HepG2 (cell line): ENCODE results near the gene KIF26B. TPM values are rescaled to one million over a fixed set of nuclear protein-coding genes. Genes with fewer than 3 reads are reported as not detected.

Source experiments
- ATAC-seq: fragments of 200-7000 bp; cut with Tn5 transposase; 3 replicates; pipeline ENCODE4 v1.9.1; 2020; ENCODE audit warnings: mild to moderate bottlenecking, moderate library complexity
- BruUV-seq: library from RNA; stranded (reverse); fragments of 400-500 nt; replicated peaks from 2 replicates; lab custom pipeline; 2021; lab: Mats Ljungman, UMichigan
- CTCF ChIA-PET: fragments of 300-600 bp; formaldehyde crosslinking; extraction: SDS; loops from one replicate; lab custom pipeline; 2021; ENCODE audit warnings: low total read pairs, inconsistent platforms, low intra/inter-chr PET ratio; lab: Yijun Ruan, JAX
- POLR2A ChIA-PET: fragments of 350-600 bp; sonication (Branson Sonifier 250); formaldehyde crosslinking; loops from one replicate; lab custom pipeline; 2020; ENCODE audit warnings: antibody characterized with exemption, inconsistent platforms; lab: Yijun Ruan, JAX
- DNase-seq: peaks from one replicate; pipeline ENCODE4 v3.0.0-alpha.2; 2015; ENCODE audit warnings: low spot score
- FAIRE-seq: peaks from 3 replicates; lab custom pipeline; 2011; peaks lifted over from hg19 to GRCh38; lab: Jason Lieb, UNC
- H2AFZ ChIP-seq: one replicate; pipeline ENCODE4 v1.6.1; 2011; ENCODE audit warnings: low read length, inconsistent platforms
- H3K27ac ChIP-seq: fragments of 300-600 bp; 3 replicates; pipeline ENCODE4 v1.8.0; 2011; ENCODE audit warnings: mixed run types, mild to moderate bottlenecking, mixed read lengths, low read length, inconsistent platforms; ENCODE audit not compliant: insufficient read depth; ENCODE audit errors: extremely low read length
- H3K27me3 ChIP-seq, 2 experiments: fragments of 200-600 bp in 1 of 2; 2 replicates in 1 of 2; 3 replicates in 1 of 2; pipeline versions ENCODE4 v1.6.0 to v1.8.0; 2011; ENCODE audit warnings: low read length in 2 of 2, mild to moderate bottlenecking in 2 of 2, moderate library complexity in 2 of 2, inconsistent platforms in 1 of 2; ENCODE audit not compliant: insufficient read depth in 2 of 2, control insufficient read depth in 1 of 2
- H3K36me3 ChIP-seq, 2 experiments: fragments of 200-600 bp in 1 of 2; replicated peaks in 1 of 2; 2 replicates in 1 of 2; 3 replicates in 1 of 2; pipeline versions ENCODE4 v1.5.1 to v1.8.0; 2011; ENCODE audit warnings: low read length in 2 of 2, inconsistent platforms in 1 of 2; ENCODE audit not compliant: insufficient read depth in 2 of 2, control insufficient read depth in 1 of 2
- H3K4me1 ChIP-seq: 2 replicates; pipeline ENCODE4 v1.5.1; 2012; ENCODE audit warnings: low read length, inconsistent platforms; ENCODE audit not compliant: insufficient read depth
- H3K4me2 ChIP-seq: 2 replicates; pipeline ENCODE4 v1.6.0; 2011; ENCODE audit warnings: low read depth, low read length, inconsistent platforms
- H3K4me3 ChIP-seq, 3 experiments: fragments of 200-600 bp in 1 of 3; sonication (generic), shearing (Covaris generic) in 1 of 3; replicated peaks in 1 of 3; 2 replicates each; pipeline ENCODE4 v1.5.1; 2011 to 2016; ENCODE audit warnings: low read length in 3 of 3, inconsistent platforms in 2 of 3, low read depth in 2 of 3, mild to moderate bottlenecking in 2 of 3, control low read depth in 1 of 3, mixed read lengths in 1 of 3; ENCODE audit not compliant: insufficient read depth in 1 of 3
- H3K79me2 ChIP-seq: one replicate; pipeline ENCODE4 v1.6.1; 2011; ENCODE audit warnings: low read length, inconsistent platforms; ENCODE audit not compliant: insufficient read depth
- H3K9ac ChIP-seq: 2 replicates; pipeline ENCODE4 v1.6.0; 2011; ENCODE audit warnings: mild to moderate bottlenecking, low read depth, low read length, inconsistent platforms; ENCODE audit not compliant: insufficient read depth
- H3K9me3 ChIP-seq: 2 replicates; pipeline ENCODE4 v1.5.1; 2012; ENCODE audit warnings: mild to moderate bottlenecking, low read length
- H4K20me1 ChIP-seq: 2 replicates; pipeline ENCODE4 v1.6.0; 2011; ENCODE audit warnings: inconsistent platforms, mild to moderate bottlenecking, low read length, moderate library complexity; ENCODE audit not compliant: insufficient read depth
- ASH2L ChIP-seq: fragments of 300-600, 200-600 bp; sonication (generic); IDR thresholded peaks from 2 replicates; pipeline ENCODE4 v1.7.0; 2017; ENCODE audit warnings: low read depth, mild to moderate bottlenecking, moderate library complexity, mixed read lengths, low read length; ENCODE audit not compliant: insufficient read length
- CHCHD3 ChIP-seq: sonication (generic); formaldehyde crosslinking; IDR thresholded peaks from 2 replicates; pipeline ENCODE4 v1.8.0; 2022; ENCODE audit warnings: mild to moderate bottlenecking, missing genetic modification reagents, moderate library complexity
- FOXK2 ChIP-seq: fragments of 450-650 bp; IDR thresholded peaks from 2 replicates; pipeline ENCODE4 v1.6.1; 2016
- PRDM4 ChIP-seq: sonication (generic); formaldehyde crosslinking; IDR thresholded peaks from 2 replicates; pipeline ENCODE4 v1.9.0; 2021; ENCODE audit warnings: missing genetic modification reagents, borderline replicate concordance
- PRMT3 ChIP-seq: sonication (generic); formaldehyde crosslinking; IDR thresholded peaks from 2 replicates; pipeline ENCODE4 v1.8.1; 2022; ENCODE audit warnings: low read depth, mild to moderate bottlenecking, moderate library complexity, missing genetic modification reagents, borderline replicate concordance
- ZNF17 ChIP-seq: sonication (generic); formaldehyde crosslinking; IDR thresholded peaks from 2 replicates; pipeline ENCODE4 v1.5.0; 2020; ENCODE audit warnings: mild to moderate bottlenecking, missing genetic modification reagents
- ZNF552 ChIP-seq: sonication (generic); formaldehyde crosslinking; IDR thresholded peaks from 2 replicates; pipeline ENCODE4 v1.9.0; 2022; ENCODE audit warnings: missing genetic modification reagents, mild to moderate bottlenecking, borderline replicate concordance
- ZNF841 ChIP-seq: sonication (generic); formaldehyde crosslinking; IDR thresholded peaks from 2 replicates; pipeline ENCODE4 v1.8.1; 2023; ENCODE audit warnings: missing genetic modification reagents, borderline replicate concordance
- ZSCAN5A ChIP-seq: sonication (generic); formaldehyde crosslinking; IDR thresholded peaks from 2 replicates; pipeline ENCODE4 v1.8.0; 2022; ENCODE audit warnings: mild to moderate bottlenecking, missing genetic modification reagents, borderline replicate concordance
- WGBS: methylation state at CpG from one replicate; pipeline ENCODE4 v1.1.6; 2017; ENCODE audit warnings: low lambda C conversion rate; 5-methylcytosine and 5-hydroxymethylcytosine counted together
- in situ Hi-C: cut with HindIII; loops from 2 replicates; pipeline ENCODE4 v1.10.0; 2017; ENCODE audit warnings: low pct_unique_long_range_greater_than_20kb; ENCODE audit not compliant: extremely low pct_ligation_motif_present
- intact Hi-C: fragments of 100-400 bp; cut with micrococcal nuclease; formaldehyde crosslinking; loops from one replicate; pipeline ENCODE4 v1.10.0; 2022; ENCODE audit not compliant: unreplicated experiment
- polyA plus RNA-seq, 8 experiments: library from polyadenylated mRNA; depleted of rRNA in 3 of 8; stranded (reverse) in 7 of 8; unstranded in 1 of 8; fragments of >200 nt; fragmentation: Illumina TruSeq in 4 of 8; extraction: Trizol in 4 of 8; gene quantifications; 2 replicates each; pipeline versions ENCODE4 v1.2.1 to v1.2.3, GENCODE V29; 2011 to 2016; ENCODE audit warnings: low read depth in 4 of 8, missing spikeins in 1 of 8, mixed read lengths in 1 of 8; ENCODE audit not compliant: insufficient read depth in 1 of 8
- total RNA-seq, 5 experiments: library from RNA; depleted of rRNA; stranded (reverse); fragments of >200 nt; fragmentation: Illumina TruSeq; extraction: Trizol; gene quantifications; 2 replicates each; pipeline ENCODE4 v1.2.3, GENCODE V29; 2016; ENCODE audit warnings: low read depth in 1 of 5

The KIF26B gene
- total and polyA plus RNA-seq, 2 of the 13 experiments (the other 11 are each of a cell fraction or from before 2014, with no cell fraction given), result 0.08 to 0.09 TPM

- no peak for ATAC-seq
- Histone ChIP-seq H3K79me2 (no peaks in the 10 kb centered on the region), H4K20me1 (no peaks in the 10 kb centered on the region), H3K27ac (no peak overlapping the region), H3K4me1 (no peaks in the 10 kb centered on the region), H3K9me3 (no peaks in the 10 kb centered on the region), H3K4me3 (no peak overlapping the region), H3K27me3 (no peaks in the 10 kb centered on the region), H3K4me2 (no peak overlapping the region), H3K36me3 (no peaks in the 10 kb centered on the region)
- in situ Hi-C loops, result no loop called here
- no TSS peak for BruUV-seq
- no peak for DNase-seq
- CTCF ChIA-PET, result no interaction called here
- FAIRE-seq, result no peak
- no peak for TF ChIP-seq FOXK2
- TF ChIP-seq PRMT3 (CRISPR knock-in tag), result no peak
- no peak for TF ChIP-seq ZSCAN5A
- TF ChIP-seq, all 625 proteins: peak for 0
- no peak overlapping the region for H2AFZ ChIP-seq
- no peak overlapping the region for H3K9ac ChIP-seq
- WGBS, result 91% methylated on average over 16 of the region's 16 CpGs
- intact Hi-C loops, result no loop called here
- POLR2A ChIA-PET, result no interaction called here
Measured at GRCh38 chr1:245546875-245547274, 392.1 kb downstream of the KIF26B start.

- Histone ChIP-seq H3K9me3 (no peaks in the 10 kb centered on the region), H3K27me3 (no peaks in the 10 kb centered on the region; a peak in 3 of 5 replicates), H3K9ac (no peak overlapping the region), H3K4me1 (no peaks in the 10 kb centered on the region), H3K36me3 (no peaks in the 10 kb centered on the region), H3K79me2 (no peaks in the 10 kb centered on the region), H3K4me2 (no peak overlapping the region), H4K20me1 (no peaks in the 10 kb centered on the region), H3K4me3 (no peak overlapping the region), H3K27ac (no peak overlapping the region), H2AFZ (no peak overlapping the region)
- ATAC-seq (no peak), DNase-seq (no peak), FAIRE-seq (no peak)
- CTCF ChIA-PET, result no interaction called here
- 48% methylated on average over 17 of the region's 18 CpGs for WGBS
- TF ChIP-seq PRDM4 (no peak), ZNF552 (CRISPR knock-in tag) (no peak), ASH2L (no peak), ZNF17 (CRISPR knock-in tag) (no peak), CHCHD3 (CRISPR knock-in tag) (no peak), ZNF841 (CRISPR knock-in tag) (no peak)
- in situ Hi-C loops, result no loop called here
- POLR2A ChIA-PET, result no interaction called here
- intact Hi-C loops, result no loop called here
- BruUV-seq, result no TSS peak
Measured at GRCh38 chr1:245549996-245550719, 395.4 kb downstream of the KIF26B start.
